GM12892 (cell line): Measurements from ENCODE around the gene CYP4F22.

ENCODE experiments used
- DNase-seq: peaks from one replicate; pipeline ENCODE4 v3.0.0; 2011; ENCODE audit not compliant: insufficient read length
- FAIRE-seq: peaks from 2 replicates; lab custom pipeline; 2011; peaks lifted over from hg19 to GRCh38; lab: Jason Lieb, UNC
- POLR2A ChIP-seq: IDR thresholded peaks from 2 replicates; pipeline ENCODE4 v1.6.1; 2011; ENCODE audit warnings: low read depth, low read length, control low read depth
- POLR2AphosphoS5 ChIP-seq: IDR thresholded peaks from 2 replicates; pipeline ENCODE4 v1.6.1; 2011; ENCODE audit warnings: low read depth, low read length, control low read depth
- TAF1 ChIP-seq: IDR thresholded peaks from 2 replicates; pipeline ENCODE4 v1.6.1; 2011; ENCODE audit warnings: low read depth, mild to moderate bottlenecking, control low read depth, low read length, borderline replicate concordance

CYP4F22 gene

DNA sequence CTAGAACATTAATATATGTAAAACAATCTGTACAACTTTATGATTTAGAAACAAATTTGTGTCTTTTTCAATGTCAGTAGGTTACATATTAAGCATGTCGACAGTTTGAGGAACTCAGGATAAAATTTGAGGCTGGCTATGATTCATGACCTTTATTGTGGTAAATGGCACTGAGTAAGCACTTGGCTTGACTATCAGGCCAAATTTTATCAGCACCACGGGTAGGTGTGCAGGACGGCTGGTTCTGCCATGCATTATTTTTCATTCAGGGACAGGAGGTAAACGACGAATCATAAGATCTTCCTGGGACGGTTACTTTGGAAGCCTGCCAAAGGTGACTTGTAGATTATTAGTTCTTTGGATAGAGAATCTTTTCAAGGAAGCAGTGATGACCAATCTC lies 86.7 kb downstream of the CYP4F22 start:
- no peak for FAIRE-seq
- TF ChIP-seq POLR2AphosphoS5: no peak
- TF ChIP-seq POLR2A: no peak
- TF ChIP-seq TAF1: no peak
- no peak for DNase-seq
